HG03066 (cell line): Measurements from ENCODE around the gene WDTC1.
"Not testable (repeated sequence)": the region's sequence is repeated elsewhere in the genome, so short reads cannot be mapped to it uniquely, and the experiment has no call there.

Experiments
- ATAC-seq: cut with Tn5 transposase; IDR thresholded peaks from one replicate; pipeline ENCODE4 v1.9.1; 2021; ENCODE audit warnings: low read depth; ENCODE audit not compliant: unreplicated experiment

Gene WDTC1

DNA sequence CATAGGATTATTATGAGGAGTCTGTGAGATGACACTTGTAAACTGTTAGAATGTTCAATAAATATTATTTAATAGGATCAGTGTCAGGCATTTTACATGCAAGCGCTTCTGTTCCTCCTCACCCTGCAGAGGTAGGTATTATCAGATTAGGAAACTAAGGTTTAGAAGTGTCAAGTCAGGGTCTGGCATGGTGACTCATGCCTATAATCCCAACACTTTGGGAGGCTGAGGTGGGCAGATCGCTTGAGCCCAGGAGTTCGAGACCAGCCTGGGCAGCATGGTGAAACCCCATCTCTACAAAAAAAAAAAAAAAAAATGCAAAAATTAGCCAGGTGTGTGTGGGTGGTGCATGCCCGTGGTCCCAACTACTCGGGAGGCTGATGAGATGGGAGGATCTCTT, 9.2 kb downstream of the WDTC1 start:
- ATAC-seq, result not testable (repeated sequence)

DNA sequence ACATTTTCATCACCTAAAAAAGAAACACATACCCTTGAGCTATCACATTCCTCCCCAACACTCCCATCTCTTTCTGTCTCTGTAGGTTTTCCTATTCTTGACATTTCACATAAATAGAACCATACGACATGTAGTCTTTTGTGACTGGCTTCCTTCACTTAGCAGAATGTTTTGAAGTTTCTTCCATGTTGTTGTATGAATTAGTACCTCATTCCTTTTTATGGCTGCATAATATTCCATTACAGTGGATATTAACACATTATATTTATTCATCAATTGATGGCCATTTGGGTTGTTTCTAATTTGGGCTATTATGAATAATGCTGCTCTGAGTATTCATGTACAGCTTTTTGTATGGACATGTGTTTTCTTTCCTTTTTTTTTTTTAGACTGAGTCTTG, 11.8 kb downstream of the WDTC1 start:
- no peak for ATAC-seq

DNA sequence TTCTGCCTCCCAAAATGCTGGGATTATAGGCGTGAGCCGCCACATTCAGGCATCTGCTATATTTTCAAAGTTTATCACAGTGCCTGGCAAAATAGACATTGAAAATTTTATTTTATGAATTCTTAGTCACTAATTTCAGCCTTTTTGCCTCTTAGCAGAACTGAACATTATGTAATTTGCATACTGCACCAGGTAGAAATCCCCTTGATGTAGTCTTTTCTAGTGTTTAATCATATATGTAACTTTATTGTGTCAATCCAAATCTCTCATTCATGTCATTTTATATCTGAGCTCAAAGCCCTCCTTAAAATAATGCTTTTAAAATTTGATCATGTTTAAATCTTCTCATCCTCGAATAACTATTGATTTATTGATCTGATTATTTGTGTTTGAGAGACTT, 19.2 kb downstream of the WDTC1 start:
- no peak for ATAC-seq

DNA sequence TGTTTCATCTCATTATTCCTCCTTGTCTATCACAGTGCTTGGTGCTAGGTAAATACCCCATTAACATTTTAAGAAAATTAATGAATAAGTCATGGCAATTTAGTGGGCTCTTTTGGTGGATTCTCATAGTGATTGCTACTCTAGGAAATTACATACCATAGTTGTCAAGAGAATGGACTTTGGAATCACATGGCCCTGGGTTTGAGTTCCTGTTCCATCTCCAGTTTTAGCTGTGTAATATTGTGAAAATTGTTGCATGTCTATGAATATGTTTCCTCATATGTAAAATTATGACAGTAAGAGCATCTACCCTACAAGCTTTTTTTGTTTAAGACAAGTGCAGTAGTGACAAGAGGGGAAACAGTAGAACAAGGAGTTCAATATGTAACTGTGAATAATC, 20.7 kb downstream of the WDTC1 start:
- ATAC-seq, result no peak

DNA sequence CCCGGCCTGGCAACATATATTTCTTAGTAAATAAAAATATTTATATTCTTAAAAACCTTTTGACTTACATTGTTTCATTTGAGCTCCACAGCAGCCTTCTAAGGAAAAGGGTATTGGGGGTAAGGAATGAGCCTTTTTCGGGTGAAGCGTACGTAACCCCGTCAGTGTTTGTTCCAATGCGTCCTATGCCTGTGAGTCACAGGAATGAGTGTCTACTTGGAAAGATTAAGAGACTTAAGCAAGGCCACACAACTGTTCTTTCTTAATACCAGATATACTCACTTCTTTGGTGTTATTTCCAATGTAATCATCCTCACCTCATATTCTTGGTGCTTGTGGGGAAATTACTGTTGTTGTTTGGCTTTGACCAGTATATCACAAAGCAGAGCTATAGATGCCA, 22.7 kb downstream of the WDTC1 start:
- no peak for ATAC-seq

DNA sequence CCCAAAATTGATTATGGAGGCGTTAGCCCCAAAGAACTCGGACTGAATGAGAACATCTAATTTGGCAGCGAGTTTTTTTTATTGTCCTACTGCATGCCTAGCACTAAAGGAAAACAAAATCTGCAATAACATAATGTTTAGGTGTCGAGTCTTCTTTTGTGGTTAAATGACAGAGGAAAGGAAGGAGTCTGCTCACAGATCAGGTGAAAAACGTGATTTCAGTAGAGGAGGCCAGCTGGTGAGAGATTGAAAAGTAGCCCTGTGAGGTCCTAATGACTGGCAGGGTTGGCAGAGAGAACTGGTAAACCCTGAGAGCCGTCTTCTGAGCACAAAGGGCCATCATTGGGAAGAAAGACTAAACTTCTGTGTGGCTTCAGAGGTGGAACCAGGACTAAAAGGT, 24.2 kb downstream of the WDTC1 start:
- no peak for ATAC-seq

DNA sequence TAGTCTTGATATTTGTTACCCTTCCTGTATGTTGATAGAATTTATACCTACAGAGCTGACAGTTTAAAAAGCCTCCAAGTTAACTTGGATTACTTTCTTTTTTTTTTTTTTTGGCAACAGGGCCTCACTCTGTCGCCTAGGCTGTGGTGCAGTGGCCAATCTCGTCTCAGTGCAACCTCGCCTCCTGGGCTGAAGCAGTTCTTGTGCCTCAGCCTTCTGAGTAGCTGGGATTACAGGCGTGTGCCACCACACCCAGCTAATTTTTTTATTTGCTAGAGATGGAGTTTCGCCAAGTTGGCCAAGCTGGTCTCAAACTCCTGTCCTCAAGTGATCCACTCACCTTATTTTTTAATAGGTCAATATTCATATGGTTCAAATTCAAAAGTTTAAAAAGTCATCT, 32.7 kb downstream of the WDTC1 start:
- ATAC-seq, result no peak

DNA sequence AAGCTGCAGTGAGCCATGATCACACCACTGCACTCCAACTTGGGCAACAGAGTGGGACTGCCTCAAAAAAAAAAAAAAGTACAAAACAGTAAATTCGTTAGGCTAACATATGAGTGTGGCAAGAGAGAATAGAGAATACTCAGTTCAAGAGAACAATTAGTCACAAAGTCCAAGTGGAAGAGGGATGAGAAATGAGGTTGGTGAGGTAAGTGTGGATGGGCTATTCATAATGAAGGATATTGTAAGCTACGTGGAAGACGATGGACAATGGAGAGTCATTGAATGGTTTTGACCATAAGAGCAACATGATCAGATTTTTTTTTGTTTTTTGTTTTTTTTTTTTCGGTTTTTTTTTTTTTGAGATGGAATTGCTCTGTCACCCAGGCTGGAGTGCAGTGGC, 34.8 kb downstream of the WDTC1 start:
- ATAC-seq, result no peak

DNA sequence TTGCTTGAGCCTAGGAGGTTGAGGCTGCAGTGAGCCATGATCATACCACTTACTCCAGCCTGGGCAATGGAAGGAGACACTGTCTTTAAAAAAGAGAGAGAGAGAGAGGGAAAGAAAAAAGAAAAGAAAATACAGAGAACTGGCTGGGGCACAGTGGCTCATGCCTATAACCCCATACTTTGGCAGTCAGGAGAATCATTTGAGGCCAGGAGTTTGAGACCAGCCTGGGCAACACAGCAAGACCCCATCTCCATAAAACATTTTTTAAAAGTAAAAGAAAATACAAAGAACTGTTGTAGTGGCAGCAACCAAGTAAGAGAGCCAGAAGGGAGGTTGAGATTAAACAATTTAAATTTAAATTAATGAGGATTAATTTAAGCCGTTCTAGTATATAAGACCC, 39.8 kb downstream of the WDTC1 start:
- no peak for ATAC-seq

DNA sequence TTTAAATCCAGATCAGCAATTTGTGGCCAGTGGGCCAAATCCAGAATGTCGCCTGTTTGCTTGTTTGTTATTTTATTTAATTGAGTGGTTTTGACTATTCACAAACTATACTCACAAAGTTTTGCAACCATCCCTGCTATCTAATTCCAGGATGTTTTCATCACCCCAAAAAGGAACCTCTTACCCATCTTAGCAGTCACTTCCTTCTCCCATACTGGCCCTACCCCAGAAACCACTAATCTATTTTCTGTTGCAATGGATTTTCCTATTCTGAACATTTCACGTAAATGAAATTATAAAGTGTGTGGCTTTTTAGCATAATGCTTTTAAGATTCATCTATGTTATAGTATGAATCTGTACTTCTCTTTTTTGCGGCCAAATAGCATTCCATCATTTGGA, 41.3 kb downstream of the WDTC1 start:
- ATAC-seq, result no peak

DNA sequence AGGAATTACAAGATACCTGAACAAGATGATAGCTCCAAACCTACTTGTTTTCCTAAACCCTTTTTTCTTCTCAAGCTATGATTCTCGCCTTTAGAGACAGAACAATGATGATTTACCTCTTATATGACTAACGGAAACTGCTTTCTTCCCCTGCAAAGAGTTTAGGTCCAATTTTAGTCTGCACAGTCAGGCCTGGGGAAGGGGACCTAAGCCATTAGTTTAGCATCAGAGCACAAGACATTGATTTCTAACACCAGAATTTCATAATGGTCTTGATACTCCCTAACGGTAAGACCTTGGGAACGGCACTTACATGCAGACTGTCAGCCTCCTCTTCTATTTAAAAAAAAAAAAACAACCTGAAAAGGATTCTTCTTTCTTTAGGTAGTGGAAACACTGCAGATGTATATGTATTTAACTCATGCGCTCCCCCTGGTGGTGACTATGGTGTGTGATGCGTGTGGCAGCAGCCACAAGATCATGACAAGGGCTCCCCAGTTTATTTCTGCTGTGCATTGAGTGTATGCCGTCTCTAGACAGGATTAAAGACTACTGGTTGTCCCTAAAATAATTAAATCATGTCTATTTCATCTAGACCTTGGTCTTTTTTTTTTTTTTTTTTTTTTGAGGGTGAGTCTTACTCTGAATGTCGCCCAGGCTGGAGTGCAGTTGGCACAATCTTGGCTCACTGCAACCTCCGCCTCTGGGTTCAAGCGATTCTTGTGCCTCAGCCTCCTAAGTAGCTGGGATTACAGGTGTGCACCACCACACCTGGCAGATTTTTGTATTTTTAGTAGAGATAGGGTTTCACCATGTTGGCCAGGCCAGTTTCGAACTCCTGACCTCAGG, 50.2 kb downstream of the WDTC1 start:
- ATAC-seq, result no peak

DNA sequence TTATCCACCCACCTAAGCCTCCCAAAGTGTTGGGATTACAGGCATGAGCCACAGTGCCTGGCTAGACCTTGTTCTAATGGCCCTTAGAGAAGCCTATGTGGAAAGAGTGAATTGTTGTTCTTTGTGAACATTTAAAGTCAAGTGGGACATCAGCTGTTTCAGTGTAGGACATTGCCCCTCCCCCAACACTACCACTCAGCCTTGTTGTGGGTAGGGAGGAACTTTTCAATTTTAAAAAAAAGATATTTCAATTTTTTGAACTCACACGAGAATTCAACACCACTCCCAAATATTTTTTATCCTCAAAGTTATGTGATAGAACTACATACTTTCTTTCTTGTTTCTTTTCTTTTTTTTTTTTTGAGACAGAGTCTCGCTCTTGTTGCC, 50.8 kb downstream of the WDTC1 start:
- no peak for ATAC-seq

DNA sequence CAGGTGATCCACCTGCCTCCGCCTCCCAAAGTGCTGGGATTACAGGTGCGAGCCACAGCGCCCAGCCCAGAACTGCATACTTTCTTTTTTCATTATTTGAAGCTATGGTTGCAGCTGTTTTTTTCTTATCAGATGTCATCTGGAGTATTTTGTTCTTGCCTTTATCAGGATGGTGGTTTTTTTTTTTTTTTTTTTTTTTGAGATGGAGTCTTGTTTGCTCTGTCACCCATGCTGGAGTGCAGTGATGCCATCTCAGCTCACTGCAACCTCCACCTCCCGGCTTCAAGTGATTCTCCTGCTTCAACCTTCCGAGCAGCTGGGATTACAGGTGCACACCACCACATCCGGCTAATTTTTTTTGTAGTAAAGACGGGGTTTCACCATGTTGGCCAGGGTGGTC, 51.4 kb downstream of the WDTC1 start:
- not testable (repeated sequence) for ATAC-seq

DNA sequence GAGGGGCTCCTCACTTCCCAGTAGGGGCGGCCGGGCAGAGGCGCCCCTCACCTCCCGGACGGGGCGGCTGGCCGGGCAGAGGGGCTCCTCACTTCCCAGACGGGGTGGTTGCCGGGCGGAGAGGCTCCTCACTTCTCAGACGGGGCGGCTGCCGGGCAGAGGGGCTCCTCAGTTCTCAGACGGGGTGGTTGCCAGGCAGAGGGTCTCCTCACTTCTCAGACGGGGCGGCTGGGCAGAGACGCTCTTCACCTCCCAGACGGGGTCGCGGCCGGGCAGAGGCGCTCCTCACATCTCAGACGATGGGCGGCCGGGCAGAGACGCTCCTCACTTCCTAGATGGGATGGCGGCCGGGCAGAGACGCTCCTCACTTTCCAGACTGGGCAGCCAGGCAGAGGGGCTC, 54.7 kb downstream of the WDTC1 start:
- ATAC-seq, result not testable (repeated sequence)

DNA sequence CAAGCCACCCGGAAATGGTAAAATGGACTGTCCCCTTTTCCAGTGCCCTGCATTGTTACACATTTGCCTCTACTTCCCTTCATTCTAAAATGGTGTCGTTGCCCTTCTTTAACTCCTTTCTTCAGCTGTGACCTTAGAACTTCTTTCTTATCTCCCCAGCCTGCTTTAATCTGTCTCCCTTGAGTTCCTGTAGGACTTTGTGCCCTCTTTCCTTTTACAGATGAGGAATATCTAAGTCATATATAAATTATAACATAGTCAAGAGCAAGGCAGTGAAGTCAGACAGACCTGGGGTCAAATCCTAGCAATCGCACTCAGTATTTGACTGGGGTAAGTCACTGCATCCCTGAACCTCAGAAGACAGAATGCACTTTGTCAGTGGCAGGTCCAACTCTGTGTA, 56.1 kb downstream of the WDTC1 start:
- no peak for ATAC-seq

DNA sequence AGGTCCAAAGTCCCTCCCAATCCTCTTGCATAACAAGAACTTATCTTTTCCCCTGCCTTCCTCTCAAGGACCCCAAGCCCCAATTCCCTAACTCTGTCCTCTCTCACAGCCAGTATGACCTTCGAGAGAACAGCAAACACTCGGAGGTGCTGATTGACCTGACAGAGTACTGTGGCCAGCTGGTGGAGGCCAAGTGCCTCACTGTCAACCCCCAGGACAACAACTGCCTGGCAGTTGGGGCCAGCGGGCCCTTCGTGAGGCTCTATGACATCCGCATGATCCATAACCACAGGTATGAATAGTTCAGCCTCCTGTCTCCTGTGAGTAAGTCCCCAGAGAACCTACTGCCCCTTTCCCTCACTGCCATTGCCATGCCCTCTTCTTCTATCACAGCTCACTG, 57.7 kb downstream of the WDTC1 start:
- ATAC-seq, result no peak

DNA sequence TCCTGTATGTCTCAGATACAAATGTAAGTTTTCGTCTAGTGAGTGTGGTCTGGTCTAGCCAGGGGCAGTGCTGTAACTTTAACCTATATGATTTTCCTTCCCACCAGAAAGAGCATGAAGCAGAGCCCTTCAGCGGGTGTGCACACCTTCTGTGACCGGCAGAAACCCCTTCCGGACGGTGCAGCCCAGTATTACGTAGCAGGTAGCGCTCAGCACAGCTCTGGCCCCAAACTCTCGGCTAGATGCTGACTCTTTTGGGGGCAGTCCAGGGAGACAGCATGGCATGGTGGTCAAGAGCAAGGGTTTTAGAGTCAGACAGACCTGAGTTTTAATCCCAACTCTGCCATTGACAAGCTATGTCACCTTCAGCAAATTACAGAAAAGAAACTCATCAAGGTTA, 59.5 kb downstream of the WDTC1 start:
- no peak for ATAC-seq

DNA sequence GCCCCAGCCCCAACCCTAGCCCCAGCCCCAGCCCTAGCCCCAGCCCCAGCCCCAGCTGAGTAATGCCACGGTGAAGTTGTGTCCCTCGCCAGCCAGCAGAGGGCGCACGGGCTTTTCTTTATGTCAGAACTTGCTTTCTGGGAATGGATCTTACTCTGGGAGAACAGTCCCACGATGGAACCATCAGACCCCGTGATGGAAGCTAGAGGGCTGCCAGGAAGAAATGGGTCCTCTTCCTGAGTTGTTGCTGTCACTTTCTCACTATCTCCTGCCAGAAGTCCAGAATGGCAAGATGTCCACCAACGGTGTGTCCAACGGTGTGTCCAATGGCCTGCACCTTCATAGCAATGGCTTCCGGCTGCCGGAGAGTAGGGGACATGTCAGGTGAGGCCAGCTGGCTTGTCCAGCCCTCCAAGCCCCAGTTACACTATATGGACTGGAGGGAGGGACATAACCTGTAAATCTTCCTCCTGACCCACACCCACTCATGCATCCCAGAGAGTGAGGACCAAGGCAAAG, 62.4 kb downstream of the WDTC1 start:
- no peak for ATAC-seq

DNA sequence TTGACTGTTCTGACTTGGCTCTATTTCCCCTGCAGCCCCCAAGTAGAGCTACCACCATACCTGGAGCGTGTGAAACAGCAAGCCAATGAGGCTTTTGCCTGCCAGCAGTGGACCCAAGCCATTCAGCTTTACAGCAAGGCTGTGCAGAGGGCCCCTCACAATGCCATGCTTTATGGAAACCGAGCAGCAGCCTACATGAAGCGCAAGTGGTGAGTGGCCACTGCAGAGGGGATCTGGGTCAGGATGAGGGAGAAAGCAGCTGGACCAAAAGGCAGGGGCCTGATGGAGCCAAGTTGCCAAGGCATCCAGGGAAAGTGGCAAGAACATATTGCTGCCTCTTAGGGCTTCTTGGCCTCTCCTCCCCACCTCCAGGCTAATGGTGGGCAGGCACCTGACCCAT, 63.5 kb downstream of the WDTC1 start:
- no peak for ATAC-seq

DNA sequence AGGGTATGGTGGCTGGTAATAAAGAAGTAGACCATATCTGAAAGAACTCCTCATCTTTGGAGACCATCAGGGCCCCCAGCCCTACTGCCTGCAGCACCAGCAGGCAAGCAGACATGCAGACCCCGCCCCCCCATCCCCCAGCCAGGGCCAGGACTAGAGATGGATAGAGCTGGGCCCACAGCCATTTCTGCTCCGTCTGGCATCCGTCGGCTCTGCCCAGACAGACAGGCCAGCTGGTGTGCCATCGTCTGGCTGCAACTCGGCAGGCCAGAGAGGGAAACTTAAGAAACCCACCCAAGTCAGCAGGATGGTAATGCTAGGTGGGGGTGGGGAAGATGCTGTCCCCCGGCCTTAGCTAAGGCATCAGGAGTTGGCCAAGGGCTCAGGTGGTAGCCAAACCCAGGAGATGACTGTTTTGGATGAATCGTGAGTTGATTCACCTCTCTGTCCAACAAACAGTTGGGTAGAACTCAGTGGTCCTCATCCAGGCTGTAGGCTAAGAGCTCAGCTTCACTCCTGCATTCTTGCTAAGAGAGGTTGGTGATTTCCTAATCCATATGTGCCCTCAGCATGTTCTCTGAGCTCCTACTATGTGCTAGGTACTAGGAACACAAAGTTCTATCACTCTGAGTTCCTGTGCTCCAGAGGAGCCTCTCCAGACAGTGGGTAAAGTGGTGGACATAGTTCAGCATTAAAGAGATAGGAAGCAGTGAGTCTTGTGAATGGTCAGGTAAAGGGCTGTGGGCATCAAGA, 64.4 kb downstream of the WDTC1 start:
- no peak for ATAC-seq

DNA sequence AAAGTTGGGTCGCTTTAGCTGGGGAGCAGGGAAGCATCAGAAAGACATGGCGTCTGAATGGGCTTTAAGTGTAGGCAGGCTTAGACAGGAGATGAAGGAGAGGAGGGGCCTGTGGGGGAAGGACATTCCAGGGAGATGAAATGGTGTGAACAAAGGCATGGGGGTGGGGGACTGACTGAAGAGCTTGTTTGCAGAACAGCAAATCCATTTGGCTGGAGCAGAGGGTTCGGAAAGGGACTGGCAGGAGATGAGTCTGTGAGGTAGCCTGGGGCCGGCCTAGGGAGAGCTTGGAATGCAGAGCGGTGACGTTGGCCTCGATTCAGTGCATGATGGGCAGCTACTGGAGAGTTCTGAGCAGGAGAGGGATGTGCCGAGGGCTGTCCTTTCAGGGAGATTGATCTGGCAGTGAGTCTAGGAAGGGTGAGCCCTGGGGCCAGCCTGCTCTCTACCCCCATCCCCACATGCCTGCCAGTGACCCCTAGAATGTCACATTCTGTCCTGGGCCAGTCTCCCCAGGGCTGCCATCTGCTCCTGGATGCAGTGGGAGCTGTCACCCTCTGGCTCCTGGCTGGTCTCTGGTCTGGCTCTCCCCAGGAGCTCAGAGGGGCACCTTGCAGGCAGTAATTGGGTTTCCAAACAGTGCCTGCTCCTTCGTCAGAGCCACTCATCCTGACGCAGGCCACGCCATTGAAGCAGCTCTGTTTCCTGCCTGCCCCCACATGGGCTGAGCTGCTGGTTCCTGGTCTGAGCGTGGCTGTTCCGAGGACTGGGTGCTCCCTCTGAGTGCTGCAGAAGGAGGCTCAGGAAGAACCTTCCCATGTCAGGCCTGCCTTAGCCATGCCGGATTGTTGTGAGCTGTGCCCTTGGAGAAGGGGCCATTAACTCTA, 65.2 kb downstream of the WDTC1 start:
- no peak for ATAC-seq
